ENCODE results near the gene PRKAR2B. TPM values are rescaled to one million over a fixed set of nuclear protein-coding genes. Genes with fewer than 3 reads are reported as not detected.

The PRKAR2B gene
- total RNA-seq, 2 donors from 2014 or later: 12.4 to 65.7 TPM

GRCh38 chr7:107164092-107164491 is 119.6 kb downstream of the PRKAR2B start:
- H3K36me3 ChIP-seq: no peaks in the 10 kb centered on the region
- intact Hi-C loops (cut with DNase I): no loop called here
- no peak overlapping the region for H3K27ac ChIP-seq
- TF ChIP-seq, protein P1, sequence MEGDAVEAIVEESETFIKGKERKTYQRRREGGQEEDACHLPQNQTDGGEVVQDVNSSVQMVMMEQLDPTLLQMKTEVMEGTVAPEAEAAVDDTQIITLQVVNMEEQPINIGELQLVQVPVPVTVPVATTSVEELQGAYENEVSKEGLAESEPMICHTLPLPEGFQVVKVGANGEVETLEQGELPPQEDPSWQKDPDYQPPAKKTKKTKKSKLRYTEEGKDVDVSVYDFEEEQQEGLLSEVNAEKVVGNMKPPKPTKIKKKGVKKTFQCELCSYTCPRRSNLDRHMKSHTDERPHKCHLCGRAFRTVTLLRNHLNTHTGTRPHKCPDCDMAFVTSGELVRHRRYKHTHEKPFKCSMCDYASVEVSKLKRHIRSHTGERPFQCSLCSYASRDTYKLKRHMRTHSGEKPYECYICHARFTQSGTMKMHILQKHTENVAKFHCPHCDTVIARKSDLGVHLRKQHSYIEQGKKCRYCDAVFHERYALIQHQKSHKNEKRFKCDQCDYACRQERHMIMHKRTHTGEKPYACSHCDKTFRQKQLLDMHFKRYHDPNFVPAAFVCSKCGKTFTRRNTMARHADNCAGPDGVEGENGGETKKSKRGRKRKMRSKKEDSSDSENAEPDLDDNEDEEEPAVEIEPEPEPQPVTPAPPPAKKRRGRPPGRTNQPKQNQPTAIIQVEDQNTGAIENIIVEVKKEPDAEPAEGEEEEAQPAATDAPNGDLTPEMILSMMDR (IDR thresholded peaks at IDR 0.05): no peak
- TF ChIP-seq POLR2AphosphoS5 (IDR thresholded peaks at IDR 0.05): peak; percentile 46
- H3K4me1 ChIP-seq (replicated peaks): no peaks in the 10 kb centered on the region
- H3K27me3 ChIP-seq (replicated peaks; ENCODE audit: insufficient read depth): no peaks in the 10 kb centered on the region
- WGBS: 43% methylated on average over 2 of the region's 2 CpGs
- H3K9me3 ChIP-seq: no peaks in the 10 kb centered on the region
- no peak overlapping the region for H3K4me3 ChIP-seq
- DNase-seq (ENCODE audit: low spot score): no peak

DNA sequence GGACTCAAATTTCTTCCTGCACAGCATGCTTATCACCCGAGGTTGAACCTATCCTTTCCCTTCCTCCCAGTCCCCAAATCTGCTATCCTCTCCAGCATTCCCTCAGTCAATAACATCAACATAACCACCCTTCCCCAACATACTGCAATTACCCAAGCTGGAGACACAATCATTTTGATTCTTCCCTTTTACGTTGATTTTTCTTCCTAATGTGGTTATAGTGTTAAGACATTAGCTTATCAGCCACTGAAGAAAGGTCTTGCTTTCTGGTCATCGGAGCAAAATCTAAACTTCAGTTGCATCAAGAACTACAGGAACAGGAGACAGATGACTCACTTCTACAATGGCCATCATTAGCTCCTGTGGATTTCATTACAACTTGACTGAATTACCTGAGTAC is 120.8 kb downstream of the PRKAR2B start:
- DNase-seq (ENCODE audit: low spot score): no peak
- intact Hi-C loops (cut with DNase I): no loop called here
- Histone ChIP-seq H3K36me3 (no peaks in the 10 kb centered on the region), H3K27ac (no peak overlapping the region), H3K4me1 (replicated peaks) (no peaks in the 10 kb centered on the region), H3K27me3 (replicated peaks; ENCODE audit: insufficient read depth) (no peaks in the 10 kb centered on the region), H3K9me3 (no peaks in the 10 kb centered on the region), H3K4me3 (no peak overlapping the region)
- WGBS: 80% methylated on average over 3 of the region's 3 CpGs
- TF ChIP-seq, protein P1 (IDR thresholded peaks at IDR 0.05): no peak
- TF ChIP-seq POLR2AphosphoS5 (IDR thresholded peaks at IDR 0.05): no peak
- TF ChIP-seq POLR2A (IDR thresholded peaks at IDR 0.05): no peak

- Histone ChIP-seq H3K36me3 (no peaks in the 10 kb centered on the region), H3K27ac (peak overlapping the region; percentile 96 to 100), H3K27me3 (replicated peaks; ENCODE audit: insufficient read depth) (no peaks in the 10 kb centered on the region), H3K4me1 (replicated peaks) (peaks cover 3% of the 10 kb centered on the region), H3K4me3 (peak overlapping the region; percentile 33 to 47), H3K9me3 (no peaks in the 10 kb centered on the region)
- WGBS: 31% methylated on average over 5 of the region's 5 CpGs
- intact Hi-C loops (cut with DNase I): no loop called here
- no peak for DNase-seq (ENCODE audit: low spot score)
- TF ChIP-seq, protein P1 (IDR thresholded peaks at IDR 0.05): no peak
- TF ChIP-seq POLR2AphosphoS5 (IDR thresholded peaks at IDR 0.05) (no peak), POLR2A (IDR thresholded peaks at IDR 0.05) (no peak)
Measured at GRCh38 chr7:107166736-107167426, 122.4 kb downstream of the PRKAR2B start.

- no peak for TF ChIP-seq POLR2A (IDR thresholded peaks at IDR 0.05)
- TF ChIP-seq, protein P1 (IDR thresholded peaks at IDR 0.05): peak in 3 of 4 experiments; percentile 23 to 53 (median 33)
- under 1% methylated on average over 15 of the region's 15 CpGs for WGBS
- H3K4me3 ChIP-seq: peak overlapping the region; percentile 33 to 47
- DNase-seq (ENCODE audit: low spot score): peak; percentile 69
- H3K27me3 ChIP-seq (replicated peaks; ENCODE audit: insufficient read depth): no peaks in the 10 kb centered on the region
- peaks cover 3% of the 10 kb centered on the region for H3K4me1 ChIP-seq (replicated peaks)
- H3K27ac ChIP-seq: peak overlapping the region; percentile 96 to 100
- intact Hi-C loops (cut with DNase I): no loop called here
- no peaks in the 10 kb centered on the region for H3K9me3 ChIP-seq
- no peaks in the 10 kb centered on the region for H3K36me3 ChIP-seq
Measured at GRCh38 chr7:107167483-107168232, 123.2 kb downstream of the PRKAR2B start.

Data from prostate gland (tissue), 2 donors.